Central memory CD8-positive, alpha-beta T cell (primary cell): Measurements from ENCODE around the gene COL23A1.
A peak's percentile ranks its signal among the peaks of the same experiment; 100 is the strongest.
"Not testable (repeated sequence)": the region's sequence is repeated elsewhere in the genome, so short reads cannot be mapped to it uniquely, and the experiment has no call there.

Experiments used
- ATAC-seq: fragments of 150-1000 bp; cut with Tn5 transposase; replicated peaks from 2 replicates; pipeline ENCODE4 v1.10.0; 2022; ENCODE audit warnings: mild to moderate bottlenecking, moderate FRiP score, moderate number of reproducible peaks; ENCODE audit not compliant: poor library complexity, severe bottlenecking; ENCODE audit errors: extremely low read depth
- DNase-seq, 2 donors: peaks; one replicate each; pipeline ENCODE4 v3.0.0; 2021; ENCODE audit warnings: low spot score in 2 of 2
- H3K27ac Mint-ChIP-seq: one replicate; pipeline ENCODE4 v1.8.0; 2022; ENCODE audit warnings: low read depth, mild to moderate bottlenecking, moderate library complexity, mixed read lengths
- H3K27me3 Mint-ChIP-seq: one replicate; pipeline ENCODE4 v1.8.0; 2022; ENCODE audit warnings: mixed read lengths
- H3K36me3 Mint-ChIP-seq: one replicate; pipeline ENCODE4 v1.8.0; 2022; ENCODE audit warnings: mild to moderate bottlenecking, moderate library complexity, mixed read lengths; ENCODE audit not compliant: insufficient read depth
- H3K4me1 Mint-ChIP-seq: one replicate; pipeline ENCODE4 v1.8.0; 2022; ENCODE audit warnings: mixed read lengths
- H3K4me3 Mint-ChIP-seq: one replicate; pipeline ENCODE4 v1.8.0; 2022; ENCODE audit warnings: mild to moderate bottlenecking, moderate library complexity, mixed read lengths
- H3K9me3 Mint-ChIP-seq: one replicate; pipeline ENCODE4 v1.8.0; 2022; ENCODE audit warnings: mixed read lengths

The COL23A1 gene

GRCh38 chr5:178204935-178205748 lies 385.1 kb downstream of the COL23A1 start:
- Mint-ChIP-seq H3K36me3 (peaks cover 52% of the 10 kb centered on the region), H3K27ac (peak overlapping the region; percentile 54), H3K27me3 (no peaks in the 10 kb centered on the region), H3K4me1 (peaks cover 40% of the 10 kb centered on the region), H3K9me3 (no peaks in the 10 kb centered on the region), H3K4me3 (peak overlapping the region; percentile 98)
- DNase-seq (peak; percentile 31 to 32), ATAC-seq (peak; percentile 27)

GRCh38 chr5:178204182-178204934 lies 385.8 kb downstream of the COL23A1 start, which contains the start of gene HNRNPAB:
HNRNPAB (plus strand) TSS chr5:178204533; CDS start chr5:178204838, 305 bp downstream.
- Mint-ChIP-seq H3K27ac (peak within 1 kb of the TSS; percentile 99), H3K27me3 (no peaks in the 10 kb centered on the region), H3K9me3 (no peaks in the 10 kb centered on the region), H3K36me3 (peaks cover 46% of the 10 kb centered on the region), H3K4me1 (peaks cover 32% of the 10 kb centered on the region), H3K4me3 (peak within 1 kb of the TSS; percentile 98)
- peak; percentile 89 for ATAC-seq
- peak; percentile 94 to 98 for DNase-seq

- Mint-ChIP-seq H3K36me3 (peaks cover 41% of the 10 kb centered on the region), H3K9me3 (no peaks in the 10 kb centered on the region), H3K4me1 (peaks cover 29% of the 10 kb centered on the region), H3K4me3 (peak overlapping the region; percentile 98), H3K27me3 (no peaks in the 10 kb centered on the region), H3K27ac (peak overlapping the region; percentile 99)
- DNase-seq (no peak), ATAC-seq (no peak)
Measured at GRCh38 chr5:178203670-178204181, 386.5 kb downstream of the COL23A1 start.

GRCh38 chr5:178202541-178202940 lies 387.7 kb downstream of the COL23A1 start:
- Mint-ChIP-seq H3K4me3 (peak overlapping the region; percentile 64), H3K27ac (no peak overlapping the region), H3K27me3 (no peaks in the 10 kb centered on the region), H3K9me3 (no peaks in the 10 kb centered on the region), H3K36me3 (peaks cover 31% of the 10 kb centered on the region), H3K4me1 (peaks cover 22% of the 10 kb centered on the region)
- DNase-seq (no peak), ATAC-seq (no peak)

- H3K4me1 Mint-ChIP-seq = peaks cover 18% of the 10 kb centered on the region
- H3K9me3 Mint-ChIP-seq = no peaks in the 10 kb centered on the region
- H3K4me3 Mint-ChIP-seq = peak overlapping the region; percentile 64
- no peak overlapping the region for H3K27ac Mint-ChIP-seq
- H3K27me3 Mint-ChIP-seq = no peaks in the 10 kb centered on the region
- H3K36me3 Mint-ChIP-seq = peaks cover 24% of the 10 kb centered on the region
- ATAC-seq (no peak), DNase-seq (no peak)
Measured at GRCh38 chr5:178201927-178202235, 388.3 kb downstream of the COL23A1 start.

GRCh38 chr5:178201221-178201926 lies 388.8 kb downstream of the COL23A1 start:
- Mint-ChIP-seq H3K4me3 (no peak overlapping the region), H3K27ac (no peak overlapping the region), H3K4me1 (peaks cover 13% of the 10 kb centered on the region), H3K9me3 (no peaks in the 10 kb centered on the region), H3K27me3 (no peaks in the 10 kb centered on the region), H3K36me3 (peaks cover 21% of the 10 kb centered on the region)
- DNase-seq (no peak), ATAC-seq (no peak)

GRCh38 chr5:178199581-178200434 lies 390.4 kb downstream of the COL23A1 start:
- H3K27me3 Mint-ChIP-seq = no peaks in the 10 kb centered on the region
- peaks cover 10% of the 10 kb centered on the region for H3K36me3 Mint-ChIP-seq
- no peaks in the 10 kb centered on the region for H3K9me3 Mint-ChIP-seq
- no peak for DNase-seq
- ATAC-seq = no peak
- peaks cover 9% of the 10 kb centered on the region for H3K4me1 Mint-ChIP-seq
- H3K27ac Mint-ChIP-seq = no peak overlapping the region
- H3K4me3 Mint-ChIP-seq = no peak overlapping the region

- no peaks in the 10 kb centered on the region for H3K9me3 Mint-ChIP-seq
- H3K36me3 Mint-ChIP-seq = peaks cover 1% of the 10 kb centered on the region
- no peak overlapping the region for H3K4me3 Mint-ChIP-seq
- H3K4me1 Mint-ChIP-seq = peaks cover 14% of the 10 kb centered on the region
- H3K27me3 Mint-ChIP-seq = no peaks in the 10 kb centered on the region
- H3K27ac Mint-ChIP-seq = no peak overlapping the region
- ATAC-seq (no peak), DNase-seq (no peak)
Measured at GRCh38 chr5:178198706-178199105, 391.5 kb downstream of the COL23A1 start.

GRCh38 chr5:178198151-178198550 lies 392.0 kb downstream of the COL23A1 start:
- H3K4me3 Mint-ChIP-seq, H3K36me3 Mint-ChIP-seq, ATAC-seq, DNase-seq, H3K9me3 Mint-ChIP-seq, H3K27ac Mint-ChIP-seq, H3K27me3 Mint-ChIP-seq: not testable (repeated sequence)
- H3K4me1 Mint-ChIP-seq = peaks cover 19% of the 10 kb centered on the region

- no peak for DNase-seq
- H3K4me3 Mint-ChIP-seq = no peak overlapping the region
- no peak overlapping the region for H3K27ac Mint-ChIP-seq
- H3K36me3 Mint-ChIP-seq = no peaks in the 10 kb centered on the region
- H3K27me3 Mint-ChIP-seq = no peaks in the 10 kb centered on the region
- peaks cover 31% of the 10 kb centered on the region for H3K4me1 Mint-ChIP-seq
- no peak for ATAC-seq
- no peaks in the 10 kb centered on the region for H3K9me3 Mint-ChIP-seq
Measured at GRCh38 chr5:178196986-178197385, 393.2 kb downstream of the COL23A1 start.

GRCh38 chr5:178196281-178196812 lies 393.8 kb downstream of the COL23A1 start:
- Mint-ChIP-seq H3K9me3 (no peaks in the 10 kb centered on the region), H3K27ac (no peak overlapping the region), H3K4me3 (no peak overlapping the region), H3K36me3 (no peaks in the 10 kb centered on the region), H3K27me3 (no peaks in the 10 kb centered on the region), H3K4me1 (peaks cover 31% of the 10 kb centered on the region)
- DNase-seq (no peak), ATAC-seq (no peak)
